Sciatic nerve (tissue), 1 donor: Measurements from ENCODE around the gene CMTR2. TPM values are rescaled to one million over a fixed set of nuclear protein-coding genes. Genes with fewer than 3 reads are reported as not detected.

Source experiments
- total RNA-seq: library from RNA; stranded (reverse); fragmentation: NEBNext Ultra II Directional; extraction: Animal tissue kit (Norgen Biotek cat#: 25700); gene quantifications from one replicate; pipeline ENCODE4 v1.2.1, GENCODE V29; 2021
- donor health status: DM: no; HTN: no; CAD: no.

Gene CMTR2
- total RNA-seq, 1 donor from 2014 or later = 14.9 TPM

Other genes starting within 250 kb of the CMTR2 start
- gene HYDIN, start 58.7 kb downstream of the CMTR2 start, total RNA-seq = 3.4 TPM
- gene CALB2, start 69.3 kb upstream of the CMTR2 start, total RNA-seq = 2.8 TPM
- not detected for gene TLE7, start 152.7 kb upstream of the CMTR2 start, total RNA-seq
- gene ZNF23, start 172.8 kb upstream of the CMTR2 start, total RNA-seq = 11.0 TPM
- gene ZNF19, start 199.9 kb upstream of the CMTR2 start, total RNA-seq = 7.8 TPM
- not detected for gene CHST4, start 237.0 kb upstream of the CMTR2 start, total RNA-seq